GM23338 (cell line): Measurements from ENCODE around the gene THSD7A. TPM values are rescaled to one million over a fixed set of nuclear protein-coding genes. Genes with fewer than 3 reads are reported as not detected.

Experiments
- ATAC-seq: fragments of 200-7000 bp; cut with Tn5 transposase; 3 replicates; pipeline ENCODE4 v1.9.1; 2020
- DNase-seq: peaks from one replicate; pipeline ENCODE4 v3.0.0-alpha.2; 2015; ENCODE audit warnings: low spot score
- H2AFZ ChIP-seq: fragments of 200-600 bp; sonication (generic); 2 replicates; pipeline ENCODE4 v1.8.0; 2016; ENCODE audit warnings: antibody characterized with exemption, mild to moderate bottlenecking, moderate library complexity
- H3F3A ChIP-seq: fragments of 200-600 bp; sonication (generic); replicated peaks from 2 replicates; pipeline ENCODE4 v1.8.0; 2017; ENCODE audit warnings: antibody characterized with exemption, mixed run types, low read depth
- H3K27ac ChIP-seq: fragments of 200-600 bp; sonication (generic); 2 replicates; pipeline ENCODE4 v1.6.1; 2016; ENCODE audit warnings: low read depth
- H3K27me3 ChIP-seq: fragments of 200-600 bp; sonication (generic); 2 replicates; pipeline ENCODE4 v1.8.0; 2016; ENCODE audit warnings: mild to moderate bottlenecking, mixed run types, moderate library complexity; ENCODE audit not compliant: insufficient read depth
- H3K36me3 ChIP-seq: fragments of 200-600 bp; sonication (generic); 2 replicates; pipeline ENCODE4 v1.8.0; 2016; ENCODE audit warnings: mild to moderate bottlenecking; ENCODE audit not compliant: insufficient read depth
- H3K4me1 ChIP-seq: fragments of 200-600 bp; sonication (generic); 2 replicates; pipeline ENCODE4 v1.8.0; 2016; ENCODE audit warnings: mild to moderate bottlenecking, moderate library complexity; ENCODE audit not compliant: insufficient read depth
- H3K4me2 ChIP-seq: fragments of 200-600 bp; sonication (generic); 2 replicates; pipeline ENCODE4 v1.7.1; 2017; ENCODE audit warnings: mixed run types
- H3K4me3 ChIP-seq: fragments of 200-600 bp; sonication (generic); 2 replicates; pipeline ENCODE4 v1.6.1; 2016; ENCODE audit warnings: mixed run types
- H3K79me2 ChIP-seq: fragments of 200-600 bp; sonication (generic); replicated peaks from 2 replicates; pipeline ENCODE4 v1.8.0; 2017; ENCODE audit warnings: mild to moderate bottlenecking; ENCODE audit not compliant: insufficient read depth
- H3K9me2 ChIP-seq: fragments of 200-600 bp; sonication (generic); 2 replicates; pipeline ENCODE4 v1.8.0; 2017; ENCODE audit not compliant: insufficient read depth
- H4K20me1 ChIP-seq: fragments of 200-600 bp; sonication (generic); replicated peaks from 2 replicates; pipeline ENCODE4 v1.8.0; 2017; ENCODE audit warnings: mild to moderate bottlenecking; ENCODE audit not compliant: insufficient read depth
- H3K27ac Mint-ChIP-seq: 2 replicates; pipeline ENCODE4 v1.8.0; 2020; ENCODE audit warnings: inconsistent platforms, mild to moderate bottlenecking, moderate library complexity, mixed read lengths
- H3K27me3 Mint-ChIP-seq: 3 replicates; pipeline ENCODE4 v1.8.0; 2022; ENCODE audit warnings: low read depth, mild to moderate bottlenecking, moderate library complexity, mixed read lengths, inconsistent platforms; ENCODE audit not compliant: insufficient read depth, poor library complexity
- H3K36me3 Mint-ChIP-seq: 3 replicates; pipeline ENCODE4 v1.8.0; 2021; ENCODE audit warnings: low read depth, mild to moderate bottlenecking, inconsistent platforms, moderate library complexity, mixed read lengths
- H3K4me1 Mint-ChIP-seq: 3 replicates; pipeline ENCODE4 v1.8.0; 2020; ENCODE audit warnings: mild to moderate bottlenecking, inconsistent platforms, mixed read lengths
- H3K4me3 Mint-ChIP-seq: 3 replicates; pipeline ENCODE4 v1.8.0; 2021; ENCODE audit warnings: moderate library complexity, mild to moderate bottlenecking, inconsistent platforms, mixed read lengths
- H3K9me3 Mint-ChIP-seq: 3 replicates; pipeline ENCODE4 v1.8.0; 2020; ENCODE audit warnings: moderate library complexity, mild to moderate bottlenecking, inconsistent platforms, mixed read lengths
- CREB1 ChIP-seq: fragments of 250-450 bp; sonication (Bioruptor Pico); IDR thresholded peaks from 2 replicates; pipeline ENCODE4 v1.5.0; 2020; ENCODE audit warnings: low read depth, mild to moderate bottlenecking, moderate library complexity
- CTCF ChIP-seq, 2 experiments: fragments of 200-600 bp in 1 of 2; sonication (generic) in 1 of 2; conservative IDR thresholded peaks; 2 replicates each; pipeline versions ENCODE4 v1.5.1 to v1.6.1; 2016 to 2017; ENCODE audit warnings: antibody characterized with exemption in 2 of 2, low read depth in 2 of 2, mild to moderate bottlenecking in 2 of 2, moderate library complexity in 1 of 2
- EZH2 ChIP-seq: fragments of 200-600 bp; sonication (generic); IDR thresholded peaks from one replicate; pipeline ENCODE4 v1.8.0; 2017; ENCODE audit warnings: antibody characterized with exemption, mild to moderate bottlenecking, low read depth; ENCODE audit not compliant: unreplicated experiment
- EZH2phosphoT487 ChIP-seq: fragments of 200-600 bp; sonication (generic); IDR thresholded peaks from one replicate; pipeline ENCODE4 v1.8.1; 2018; ENCODE audit warnings: antibody characterized with exemption; ENCODE audit not compliant: unreplicated experiment
- JUNB ChIP-seq: IDR thresholded peaks from one replicate; pipeline ENCODE4 v1.6.1; 2016; ENCODE audit warnings: antibody characterized with exemption; ENCODE audit not compliant: unreplicated experiment
- POLR2AphosphoS5 ChIP-seq: IDR thresholded peaks from 2 replicates; pipeline ENCODE4 v1.6.1; 2016; ENCODE audit warnings: antibody characterized with exemption, low read depth
- REST ChIP-seq: IDR thresholded peaks from one replicate; pipeline ENCODE4 v1.6.1; 2018; ENCODE audit warnings: antibody characterized with exemption; ENCODE audit not compliant: unreplicated experiment
- STAT1 ChIP-seq: IDR thresholded peaks from one replicate; pipeline ENCODE4 v1.6.1; 2016; ENCODE audit warnings: antibody characterized with exemption; ENCODE audit not compliant: unreplicated experiment
- ZNF331 ChIP-seq: fragments of 250-450 bp; sonication (Bioruptor Pico); IDR thresholded peaks from 2 replicates; pipeline ENCODE4 v1.5.0; 2020; ENCODE audit warnings: low read depth, mild to moderate bottlenecking, moderate library complexity
- polyA plus RNA-seq: library from polyadenylated mRNA; unstranded; fragments of >200 nt; fragmentation: Nextera tagmentation; extraction: Ambion mirVana; gene quantifications from 2 replicates; pipeline ENCODE4 v1.2.1, GENCODE V29; 2016
- total RNA-seq: library from RNA; depleted of rRNA; stranded (reverse); fragments of >200 nt; shearing (Covaris generic); gene quantifications from 2 replicates; pipeline ENCODE4 v1.2.3, GENCODE V29; 2014

THSD7A gene
- total and polyA plus RNA-seq, 2 experiments from 2014 or later: 1.3 to 2.1 TPM

- Mint-ChIP-seq H3K4me1 (peaks cover 39% of the 10 kb centered on the region), H3K27me3 (no peaks in the 10 kb centered on the region), H3K4me3 (no peak overlapping the region), H3K27ac (no peak overlapping the region), H3K36me3 (no peaks in the 10 kb centered on the region), H3K9me3 (no peaks in the 10 kb centered on the region)
- H3F3A ChIP-seq: no peaks in the 10 kb centered on the region
- H3K4me2 ChIP-seq: no peak overlapping the region
- DNase-seq: no peak
- H2AFZ ChIP-seq: no peak overlapping the region
- H3K27ac ChIP-seq: no peak overlapping the region
- H3K79me2 ChIP-seq: no peaks in the 10 kb centered on the region
- no peak for ATAC-seq
- no peaks in the 10 kb centered on the region for H4K20me1 ChIP-seq
- no peak for TF ChIP-seq POLR2AphosphoS5
- H3K4me3 ChIP-seq: no peak overlapping the region
- no peaks in the 10 kb centered on the region for H3K27me3 ChIP-seq
- H3K4me1 ChIP-seq: peaks cover 28% of the 10 kb centered on the region
- no peaks in the 10 kb centered on the region; the same call in 1 of the 2 replicates for H3K36me3 ChIP-seq
- H3K9me2 ChIP-seq: no peaks in the 10 kb centered on the region
Observed at GRCh38 chr7:11413901-11414300, 418.1 kb downstream of the THSD7A start.

- Histone ChIP-seq H3K79me2 (no peaks in the 10 kb centered on the region), H2AFZ (no peak overlapping the region), H3K9me2 (no peaks in the 10 kb centered on the region; the same call in 1 of the 2 replicates), H3K4me1 (peaks cover 25% of the 10 kb centered on the region), H4K20me1 (no peaks in the 10 kb centered on the region), H3K4me3 (no peak overlapping the region), H3F3A (no peaks in the 10 kb centered on the region), H3K27me3 (no peaks in the 10 kb centered on the region), H3K27ac (no peak overlapping the region), H3K4me2 (no peak overlapping the region), H3K36me3 (no peaks in the 10 kb centered on the region; the same call in 1 of the 2 replicates)
- Mint-ChIP-seq H3K27me3 (no peaks in the 10 kb centered on the region), H3K4me1 (peaks cover 37% of the 10 kb centered on the region), H3K27ac (no peak overlapping the region), H3K36me3 (no peaks in the 10 kb centered on the region), H3K9me3 (no peaks in the 10 kb centered on the region), H3K4me3 (no peak overlapping the region)
- ATAC-seq (no peak), DNase-seq (no peak)
- TF ChIP-seq ZNF331 (CRISPR knock-in tag) (no peak), JUNB (no peak)
Observed at GRCh38 chr7:11412036-11412435, 420.0 kb downstream of the THSD7A start.

GRCh38 chr7:11410656-11411644 lies 421.0 kb downstream of the THSD7A start:
- no peaks in the 10 kb centered on the region for H3K36me3 Mint-ChIP-seq
- no peak overlapping the region for H3K4me3 Mint-ChIP-seq
- peaks cover 30% of the 10 kb centered on the region for H3K4me1 Mint-ChIP-seq
- Histone ChIP-seq H3K27ac (no peak overlapping the region), H3K4me1 (peaks cover 15% of the 10 kb centered on the region), H3K4me2 (no peak overlapping the region), H2AFZ (no peak overlapping the region), H3K27me3 (no peaks in the 10 kb centered on the region), H3K9me2 (peaks cover 3% of the 10 kb centered on the region; the same call in 1 of the 2 replicates), H3K36me3 (no peaks in the 10 kb centered on the region; the same call in 1 of the 2 replicates), H3F3A (no peaks in the 10 kb centered on the region), H4K20me1 (no peaks in the 10 kb centered on the region), H3K79me2 (no peaks in the 10 kb centered on the region), H3K4me3 (no peak overlapping the region)
- no peak overlapping the region for H3K27ac Mint-ChIP-seq
- no peaks in the 10 kb centered on the region for H3K9me3 Mint-ChIP-seq
- ATAC-seq (no peak), DNase-seq (no peak)
- H3K27me3 Mint-ChIP-seq: no peaks in the 10 kb centered on the region
- TF ChIP-seq STAT1 (no peak), EZH2 (no peak), ZNF331 (CRISPR knock-in tag) (no peak), CREB1 (CRISPR knock-in tag) (no peak), EZH2phosphoT487 (no peak), CTCF (conservative IDR thresholded peaks at IDR 0.05; ENCODE audit: low read depth in 2 of 2) (no peak), REST (no peak)
